Fibroblast of pulmonary artery (primary cell): Measurements from ENCODE around the gene NADK2.

Source experiments
- DNase-seq: peaks from one replicate; pipeline ENCODE4 v3.0.0-alpha.2; 2010; ENCODE audit warnings: low read depth
- H3K4me3 ChIP-seq: replicated peaks from 2 replicates; pipeline ENCODE4 v1.5.1; 2011; ENCODE audit warnings: low read depth, mild to moderate bottlenecking, control low read depth, low read length, moderate library complexity
- CTCF ChIP-seq: IDR thresholded peaks from 2 replicates; pipeline ENCODE4 v1.5.1; 2011; ENCODE audit warnings: mild to moderate bottlenecking, control low read depth, low read length, inconsistent platforms; ENCODE audit errors: missing control alignments

NADK2 gene

GRCh38 chr5:36276864-36277263, 35.1 kb upstream of the NADK2 start:
- TF ChIP-seq CTCF = no peak
- no peak for DNase-seq
- H3K4me3 ChIP-seq = no peak overlapping the region

GRCh38 chr5:36273809-36274526, 32.2 kb upstream of the NADK2 start:
- no peak for TF ChIP-seq CTCF
- H3K4me3 ChIP-seq = no peak overlapping the region
- DNase-seq = no peak

GRCh38 chr5:36272136-36272690, 30.5 kb upstream of the NADK2 start:
- peak; percentile 10 for DNase-seq
- TF ChIP-seq CTCF = no peak
- H3K4me3 ChIP-seq = no peak overlapping the region

GRCh38 chr5:36270876-36271575, 29.3 kb upstream of the NADK2 start:
- no peak for DNase-seq
- no peak overlapping the region for H3K4me3 ChIP-seq
- no peak for TF ChIP-seq CTCF

- no peak for TF ChIP-seq CTCF
- H3K4me3 ChIP-seq = no peak overlapping the region
- DNase-seq = no peak
These were observed 28.4 kb upstream of the NADK2 start for GRCh38 chr5:36270175-36270574.

GRCh38 chr5:36269478-36269877, 27.8 kb upstream of the NADK2 start:
- no peak for DNase-seq
- no peak overlapping the region for H3K4me3 ChIP-seq
- no peak for TF ChIP-seq CTCF

GRCh38 chr5:36267905-36268304, 26.2 kb upstream of the NADK2 start:
- no peak for TF ChIP-seq CTCF
- no peak for DNase-seq

More at GRCh38 chr5:36267905-36268304, 26.2 kb upstream of the NADK2 start:
- H3K4me3 ChIP-seq = no peak overlapping the region
